IPS-18a (cell line): ENCODE measurements around the gene OPCML.

ENCODE experiments used
- H3K27ac ChIP-seq: one replicate; pipeline ENCODE4 v1.5.1; 2013; ENCODE audit warnings: low read length
- H3K27me3 ChIP-seq: one replicate; pipeline ENCODE4 v1.6.1; 2013; ENCODE audit warnings: mild to moderate bottlenecking, low read length; ENCODE audit not compliant: control insufficient read depth, insufficient read depth
- H3K36me3 ChIP-seq: one replicate; pipeline ENCODE4 v1.6.1; 2013; ENCODE audit warnings: low read depth, low read length; ENCODE audit not compliant: control insufficient read depth
- H3K4me1 ChIP-seq: one replicate; pipeline ENCODE4 v1.6.1; 2013; ENCODE audit warnings: low read depth, low read length; ENCODE audit not compliant: control insufficient read depth
- H3K4me3 ChIP-seq: one replicate; pipeline ENCODE4 v1.5.1; 2013; ENCODE audit warnings: low read length
- H3K9ac ChIP-seq: one replicate; pipeline ENCODE4 v1.6.1; 2013; ENCODE audit warnings: mild to moderate bottlenecking, low read length, moderate library complexity
- H3K9me3 ChIP-seq: one replicate; pipeline ENCODE4 v1.6.1; 2013; ENCODE audit warnings: low read depth, low read length; ENCODE audit not compliant: control insufficient read depth

The OPCML gene

DNA sequence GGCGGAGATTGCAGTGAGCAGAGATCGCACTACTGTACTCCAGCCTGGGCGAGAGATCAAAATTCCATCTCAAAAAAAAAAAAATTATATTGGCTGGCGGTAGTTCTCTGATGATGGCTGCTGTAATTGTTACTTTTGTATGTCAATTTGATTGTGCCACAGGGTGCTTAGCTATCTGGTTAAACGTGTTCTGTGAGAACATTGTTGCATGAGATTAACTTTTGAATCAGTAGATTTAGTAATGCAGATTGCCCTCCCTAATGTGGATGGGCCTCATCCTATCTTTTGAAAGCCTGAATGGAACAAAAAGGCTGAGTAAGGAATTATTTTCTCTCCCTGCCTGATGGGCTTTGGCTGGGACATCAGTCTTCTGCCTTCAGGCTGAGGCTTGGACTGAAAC, 654.2 kb downstream of the OPCML start:
- H3K27ac ChIP-seq: no peak overlapping the region
- no peak overlapping the region for H3K4me3 ChIP-seq
- H3K9me3 ChIP-seq: no peaks in the 10 kb centered on the region
- no peaks in the 10 kb centered on the region for H3K4me1 ChIP-seq
- H3K9ac ChIP-seq: no peak overlapping the region
- H3K27me3 ChIP-seq: no peaks in the 10 kb centered on the region
- H3K36me3 ChIP-seq: no peaks in the 10 kb centered on the region

- H3K4me1 ChIP-seq: no peaks in the 10 kb centered on the region
- no peaks in the 10 kb centered on the region for H3K36me3 ChIP-seq
- no peak overlapping the region for H3K27ac ChIP-seq
Measured at GRCh38 chr11:132876705-132877104, 655.6 kb downstream of the OPCML start.

GRCh38 chr11:132876239-132876638, 656.1 kb downstream of the OPCML start:
- H3K9me3 ChIP-seq: no peaks in the 10 kb centered on the region
- H3K27me3 ChIP-seq: no peaks in the 10 kb centered on the region
- no peak overlapping the region for H3K27ac ChIP-seq
- no peaks in the 10 kb centered on the region for H3K4me1 ChIP-seq
- no peak overlapping the region for H3K9ac ChIP-seq
- H3K4me3 ChIP-seq: no peak overlapping the region
- H3K36me3 ChIP-seq: no peaks in the 10 kb centered on the region

More at GRCh38 chr11:132876705-132877104, 655.6 kb downstream of the OPCML start:
- H3K9ac ChIP-seq: no peak overlapping the region
- no peaks in the 10 kb centered on the region for H3K9me3 ChIP-seq
- no peaks in the 10 kb centered on the region for H3K27me3 ChIP-seq
- H3K4me3 ChIP-seq: no peak overlapping the region

DNA sequence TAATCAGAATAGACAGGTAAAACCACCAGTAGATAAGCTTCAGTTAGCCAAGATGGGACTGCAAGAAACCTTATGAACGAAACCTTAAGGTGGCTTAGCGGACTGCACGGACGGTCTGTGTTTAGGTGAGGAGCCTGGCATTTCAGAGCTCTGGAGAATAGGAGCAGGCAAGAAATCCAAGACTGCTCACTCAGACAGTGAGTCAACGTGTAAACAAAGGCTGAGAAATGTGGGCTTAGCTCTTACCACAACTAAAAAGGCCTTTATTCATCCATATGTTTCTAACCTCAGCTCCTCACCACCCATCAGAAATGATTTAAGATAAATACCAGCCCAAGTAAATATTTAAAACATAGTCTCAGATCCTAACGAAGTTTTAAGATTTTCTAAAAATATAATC, 657.7 kb downstream of the OPCML start:
- no peaks in the 10 kb centered on the region for H3K36me3 ChIP-seq
- H3K4me3 ChIP-seq: no peak overlapping the region
- no peaks in the 10 kb centered on the region for H3K4me1 ChIP-seq
- H3K9ac ChIP-seq: no peak overlapping the region
- H3K9me3 ChIP-seq: no peaks in the 10 kb centered on the region
- H3K27ac ChIP-seq: no peak overlapping the region
- no peaks in the 10 kb centered on the region for H3K27me3 ChIP-seq

GRCh38 chr11:132873841-132874240, 658.5 kb downstream of the OPCML start:
- no peaks in the 10 kb centered on the region for H3K27me3 ChIP-seq
- no peaks in the 10 kb centered on the region for H3K9me3 ChIP-seq
- no peaks in the 10 kb centered on the region for H3K4me1 ChIP-seq
- no peak overlapping the region for H3K4me3 ChIP-seq
- no peak overlapping the region for H3K9ac ChIP-seq
- H3K36me3 ChIP-seq: no peaks in the 10 kb centered on the region
- no peak overlapping the region for H3K27ac ChIP-seq

DNA sequence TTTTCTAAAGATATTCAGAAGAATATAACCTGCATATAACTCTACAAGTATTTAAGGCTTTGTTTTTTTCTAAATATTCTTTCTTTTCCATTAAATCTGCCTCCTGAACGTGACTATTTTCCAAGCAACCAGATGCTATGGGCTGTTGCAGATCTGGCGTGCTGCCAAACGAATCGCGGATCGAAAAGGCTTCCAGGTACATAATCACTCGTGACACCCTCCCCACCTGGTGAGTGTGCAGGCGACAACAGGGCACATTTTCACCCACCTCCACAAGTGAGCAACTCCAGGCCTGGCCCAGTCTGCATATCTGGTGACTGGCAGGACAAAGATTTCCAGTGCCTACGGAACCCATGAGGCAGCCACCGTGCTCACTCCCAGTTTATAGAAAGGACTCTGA, 660.1 kb downstream of the OPCML start:
- Histone ChIP-seq H3K4me1 (no peaks in the 10 kb centered on the region), H3K9me3 (no peaks in the 10 kb centered on the region), H3K27me3 (no peaks in the 10 kb centered on the region), H3K4me3 (no peak overlapping the region), H3K27ac (no peak overlapping the region), H3K36me3 (no peaks in the 10 kb centered on the region), H3K9ac (no peak overlapping the region)

DNA sequence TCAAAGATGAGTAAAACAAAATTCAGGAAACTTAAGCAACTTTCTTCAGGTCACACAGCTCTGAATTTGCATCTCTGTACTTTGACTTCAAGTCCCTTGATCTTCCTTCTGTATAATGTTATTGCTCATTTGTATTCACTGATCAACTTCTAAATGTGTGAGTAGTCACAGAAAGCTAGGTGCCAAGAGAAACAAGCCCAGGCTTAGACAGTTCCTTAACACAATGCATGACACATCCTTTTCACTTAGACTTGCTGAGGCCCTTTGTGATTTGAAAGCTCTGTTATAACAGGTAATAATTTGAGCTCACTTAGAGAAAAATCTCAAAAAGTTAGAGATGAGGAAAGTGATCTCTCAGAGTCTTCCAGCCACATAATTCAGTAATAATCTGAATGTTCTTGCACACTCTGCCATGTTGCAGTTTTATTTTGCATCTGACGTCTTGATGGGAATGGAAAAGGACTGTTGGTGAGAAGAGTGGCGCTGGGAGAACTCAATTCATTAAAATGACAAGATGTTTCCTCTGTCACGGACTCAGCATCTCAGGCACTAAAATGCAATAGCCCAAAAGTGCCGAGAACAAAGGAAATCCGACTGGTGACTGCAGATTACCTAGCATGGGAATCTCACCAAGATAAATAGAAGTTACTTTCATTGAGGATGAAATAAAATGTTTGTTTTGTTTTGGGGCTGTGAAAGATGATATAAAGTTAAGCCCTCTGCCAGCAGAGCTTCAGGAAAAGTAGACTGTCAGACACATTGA, 665.3 kb downstream of the OPCML start:
- Histone ChIP-seq H3K4me1 (peaks cover 5% of the 10 kb centered on the region), H3K9ac (no peak overlapping the region), H3K36me3 (no peaks in the 10 kb centered on the region), H3K27ac (no peak overlapping the region), H3K9me3 (no peaks in the 10 kb centered on the region), H3K27me3 (no peaks in the 10 kb centered on the region), H3K4me3 (no peak overlapping the region)

DNA sequence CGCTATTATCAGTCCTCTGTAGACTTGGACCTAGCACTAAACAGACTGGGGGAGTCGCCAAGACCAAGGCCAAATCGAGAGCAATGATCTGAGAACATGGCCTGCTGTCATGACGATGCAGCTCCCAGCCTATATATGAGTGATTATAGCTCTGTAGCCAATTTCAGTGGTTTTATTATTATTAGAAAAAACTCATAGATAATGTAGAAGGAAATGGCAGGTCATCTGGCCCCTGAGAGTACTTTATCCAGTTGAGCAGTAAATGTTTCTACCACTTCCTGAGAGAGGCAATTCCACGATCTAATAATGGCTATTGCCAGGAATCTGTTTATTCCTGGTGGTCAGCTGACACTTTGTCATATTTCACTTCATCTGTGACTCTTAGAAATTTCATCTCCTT, 666.7 kb downstream of the OPCML start:
- Histone ChIP-seq H3K4me1 (peaks cover 5% of the 10 kb centered on the region), H3K27ac (no peak overlapping the region), H3K9ac (no peak overlapping the region), H3K9me3 (no peaks in the 10 kb centered on the region), H3K27me3 (no peaks in the 10 kb centered on the region), H3K36me3 (no peaks in the 10 kb centered on the region), H3K4me3 (no peak overlapping the region)

DNA sequence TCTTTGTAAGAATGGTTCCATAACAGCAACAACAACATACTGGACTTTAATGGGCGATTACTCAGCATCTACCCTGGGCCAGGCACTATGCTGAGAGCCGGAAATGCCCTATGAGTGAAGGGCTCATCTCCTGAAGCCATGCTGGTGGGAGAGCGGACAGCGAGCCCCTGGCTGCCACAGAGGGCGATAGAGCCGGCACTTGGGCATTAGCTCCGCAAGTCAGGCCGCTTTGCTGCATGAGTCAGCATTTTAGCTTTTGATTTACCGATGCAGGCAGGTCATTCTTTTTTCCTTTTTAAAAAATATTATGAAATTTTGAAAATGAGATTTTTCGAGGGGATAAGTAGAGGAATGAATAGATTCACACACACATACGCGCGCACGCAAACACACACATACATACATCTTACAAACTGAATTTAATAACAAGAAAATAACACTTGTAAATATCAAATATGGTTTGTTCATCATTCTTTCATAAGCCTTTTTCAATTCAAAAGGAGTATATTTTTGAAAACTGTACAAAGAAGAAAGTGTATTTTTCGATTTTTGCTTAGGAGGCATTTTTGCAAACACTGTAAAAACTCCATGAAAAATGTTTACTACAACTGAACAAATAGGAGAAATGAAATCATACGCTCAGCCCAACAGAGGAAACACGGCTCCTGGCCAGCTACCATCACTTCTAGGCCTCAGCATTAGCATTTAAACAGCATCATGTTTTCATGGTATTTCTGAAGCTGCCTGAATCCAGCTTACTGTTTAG, 667.3 kb downstream of the OPCML start:
- Histone ChIP-seq H3K9ac (no peak overlapping the region), H3K4me3 (no peak overlapping the region), H3K27ac (peak overlapping the region; percentile 18), H3K27me3 (no peaks in the 10 kb centered on the region), H3K4me1 (peaks cover 5% of the 10 kb centered on the region), H3K9me3 (no peaks in the 10 kb centered on the region), H3K36me3 (no peaks in the 10 kb centered on the region)

DNA sequence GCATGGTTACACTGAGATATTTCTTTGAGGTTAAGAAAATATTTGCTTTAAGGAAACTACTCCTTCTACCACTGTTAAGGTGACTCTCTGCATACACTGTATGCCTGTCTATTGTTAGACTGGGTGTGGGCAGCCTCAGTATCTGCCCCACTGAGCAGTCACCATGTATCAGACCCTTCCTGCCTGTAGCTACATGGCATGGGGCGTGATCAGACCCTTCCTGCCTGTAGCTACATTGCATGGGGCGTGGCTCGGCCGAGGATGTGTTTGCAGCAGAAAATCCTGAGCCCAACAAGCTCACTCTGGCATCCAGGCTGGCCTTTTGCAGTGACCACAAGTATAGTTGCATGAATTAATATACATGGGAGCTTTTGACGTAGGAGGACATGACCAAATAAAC, 669.4 kb downstream of the OPCML start:
- no peaks in the 10 kb centered on the region for H3K27me3 ChIP-seq
- H3K4me3 ChIP-seq: no peak overlapping the region

DNA sequence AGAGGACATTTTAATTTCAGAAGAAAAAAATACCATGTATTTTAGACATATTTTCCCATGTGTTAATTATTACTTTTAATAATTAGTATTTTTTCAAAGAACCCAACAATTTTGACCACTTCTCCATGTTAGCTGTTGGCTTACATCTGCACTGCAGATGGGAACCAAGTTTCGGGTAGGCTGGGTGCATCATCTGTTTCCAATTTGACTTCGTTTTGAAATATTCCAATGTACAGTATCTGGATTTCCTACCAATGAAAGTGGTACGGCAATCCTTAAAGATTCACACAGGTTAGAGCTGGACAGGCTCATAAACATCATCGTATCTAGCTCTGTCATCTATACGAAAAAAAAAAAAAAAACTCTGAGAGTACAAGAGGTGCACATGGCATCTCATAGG, 670.2 kb downstream of the OPCML start:
- H3K4me3 ChIP-seq: no peak overlapping the region

More for the DNA sequence above, 669.4 kb downstream of the OPCML start:
- Histone ChIP-seq H3K36me3 (no peaks in the 10 kb centered on the region), H3K9me3 (no peaks in the 10 kb centered on the region), H3K9ac (no peak overlapping the region), H3K27ac (no peak overlapping the region), H3K4me1 (peaks cover 15% of the 10 kb centered on the region)

GRCh38 chr11:132859306-132859705, 673.0 kb downstream of the OPCML start:
- Histone ChIP-seq H3K9ac (no peak overlapping the region), H3K4me1 (peaks cover 13% of the 10 kb centered on the region), H3K27ac (no peak overlapping the region), H3K27me3 (no peaks in the 10 kb centered on the region), H3K4me3 (no peak overlapping the region), H3K9me3 (no peaks in the 10 kb centered on the region), H3K36me3 (no peaks in the 10 kb centered on the region)

More for the DNA sequence above, 670.2 kb downstream of the OPCML start:
- H3K4me1 ChIP-seq: peaks cover 17% of the 10 kb centered on the region
- no peak overlapping the region for H3K9ac ChIP-seq
- H3K9me3 ChIP-seq: no peaks in the 10 kb centered on the region
- no peaks in the 10 kb centered on the region for H3K27me3 ChIP-seq
- no peak overlapping the region for H3K27ac ChIP-seq
- H3K36me3 ChIP-seq: no peaks in the 10 kb centered on the region
